ENCODE measurements around the gene KDM6A. TPM values are rescaled to one million over a fixed set of nuclear protein-coding genes. Genes with fewer than 3 reads are reported as not detected.
"Not testable (repeated sequence)": the region's sequence is repeated elsewhere in the genome, so short reads cannot be mapped to it uniquely, and the experiment has no call there.

KDM6A gene
- total RNA-seq, 1 experiment from 2014 or later, result 40.9 TPM

DNA sequence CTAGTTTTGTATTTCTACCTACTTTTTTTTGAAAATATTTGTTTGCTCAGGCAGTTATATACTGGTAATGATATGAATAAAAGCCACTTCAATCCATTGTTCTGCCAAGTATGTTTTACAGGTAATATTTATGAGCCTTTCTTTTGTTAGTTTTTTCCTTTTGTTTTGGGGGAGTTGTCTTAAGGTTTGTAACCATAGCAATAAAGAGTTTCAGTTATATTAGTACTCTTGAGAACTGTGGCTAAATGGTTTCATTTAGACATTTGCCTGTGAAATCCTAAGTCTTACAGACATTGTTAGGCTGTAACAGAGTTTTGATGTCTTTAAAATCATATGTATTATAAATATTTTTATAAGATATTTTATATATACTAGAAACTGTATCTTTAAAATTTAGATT, 177.6 kb downstream of the KDM6A start:
- no peaks in the 10 kb centered on the region for H3K27me3 ChIP-seq (replicated peaks; ENCODE audit: insufficient read depth, low read depth, low read length, poor library complexity)
- no peak for DNase-seq (ENCODE audit: low spot score)
- H3K4me3 ChIP-seq (ENCODE audit: low read depth, low read length, poor library complexity, severe bottlenecking), result no peak overlapping the region
- H3K36me3 ChIP-seq (ENCODE audit: insufficient read depth, low read length, poor library complexity, severe bottlenecking), result peaks cover 6% of the 10 kb centered on the region
- ChIA-PET POLR2A (ENCODE audit: low non-redundant PET) (no interaction called here), CTCF (no interaction called here)
- no TSS peak for BruUV-seq (replicated peaks)
- intact Hi-C loops (cut with micrococcal nuclease; ENCODE audit: unreplicated experiment), result no loop called here
- H3K9me3 ChIP-seq (ENCODE audit: low read depth, low read length, poor library complexity, severe bottlenecking), result no peaks in the 10 kb centered on the region
- peaks cover 6% of the 10 kb centered on the region for H3K4me1 ChIP-seq (ENCODE audit: insufficient read depth, low read length, poor library complexity, severe bottlenecking)
- TF ChIP-seq EZH2 (IDR thresholded peaks at IDR 0.05; ENCODE audit: borderline replicate concordance, low read depth, low read length, poor library complexity, severe bottlenecking), result no peak
- TF ChIP-seq, protein P1, sequence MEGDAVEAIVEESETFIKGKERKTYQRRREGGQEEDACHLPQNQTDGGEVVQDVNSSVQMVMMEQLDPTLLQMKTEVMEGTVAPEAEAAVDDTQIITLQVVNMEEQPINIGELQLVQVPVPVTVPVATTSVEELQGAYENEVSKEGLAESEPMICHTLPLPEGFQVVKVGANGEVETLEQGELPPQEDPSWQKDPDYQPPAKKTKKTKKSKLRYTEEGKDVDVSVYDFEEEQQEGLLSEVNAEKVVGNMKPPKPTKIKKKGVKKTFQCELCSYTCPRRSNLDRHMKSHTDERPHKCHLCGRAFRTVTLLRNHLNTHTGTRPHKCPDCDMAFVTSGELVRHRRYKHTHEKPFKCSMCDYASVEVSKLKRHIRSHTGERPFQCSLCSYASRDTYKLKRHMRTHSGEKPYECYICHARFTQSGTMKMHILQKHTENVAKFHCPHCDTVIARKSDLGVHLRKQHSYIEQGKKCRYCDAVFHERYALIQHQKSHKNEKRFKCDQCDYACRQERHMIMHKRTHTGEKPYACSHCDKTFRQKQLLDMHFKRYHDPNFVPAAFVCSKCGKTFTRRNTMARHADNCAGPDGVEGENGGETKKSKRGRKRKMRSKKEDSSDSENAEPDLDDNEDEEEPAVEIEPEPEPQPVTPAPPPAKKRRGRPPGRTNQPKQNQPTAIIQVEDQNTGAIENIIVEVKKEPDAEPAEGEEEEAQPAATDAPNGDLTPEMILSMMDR (conservative IDR thresholded peaks at IDR 0.05; ENCODE audit: low read depth, low read length), result no peak
- H3K27ac ChIP-seq (ENCODE audit: low read depth, low read length, poor library complexity, severe bottlenecking), result no peak overlapping the region

DNA sequence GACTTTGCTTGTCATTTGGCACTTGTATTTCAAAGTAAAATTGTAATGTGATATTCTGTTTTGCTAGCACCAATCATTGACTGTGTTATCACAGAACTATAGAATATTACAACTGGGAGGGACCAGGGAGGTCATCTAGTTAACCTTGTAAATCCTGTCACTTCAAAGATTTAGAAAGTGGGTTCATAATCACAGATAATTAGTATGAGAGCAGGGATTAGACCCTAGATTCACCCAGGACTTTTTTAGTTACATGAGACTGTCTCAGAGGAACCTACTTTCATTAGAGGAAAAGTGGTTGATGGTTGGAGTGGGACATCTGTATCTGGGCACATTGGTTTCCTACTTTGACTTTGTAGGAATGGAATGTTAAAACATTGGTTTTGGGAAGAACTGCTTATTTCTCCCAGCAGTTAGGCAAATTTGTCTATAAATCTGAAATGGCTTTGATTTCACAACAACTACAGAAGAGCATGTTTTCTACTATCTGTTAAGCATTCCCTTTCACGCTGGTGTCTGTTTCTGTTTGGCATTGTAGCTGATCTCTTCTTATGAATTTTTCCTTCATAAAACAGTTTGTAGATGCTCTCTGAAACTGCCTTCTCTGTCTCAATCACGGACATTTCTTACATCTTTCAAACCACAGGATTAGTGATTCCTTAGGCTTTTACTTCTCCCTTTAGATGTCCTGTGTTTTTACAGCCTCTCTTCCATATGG, 183.6 kb downstream of the KDM6A start:
- Histone ChIP-seq H3K4me3 (ENCODE audit: low read depth, low read length, poor library complexity, severe bottlenecking) (no peak overlapping the region), H3K4me1 (ENCODE audit: insufficient read depth, low read length, poor library complexity, severe bottlenecking) (peaks cover 11% of the 10 kb centered on the region), H3K9me3 (ENCODE audit: low read depth, low read length, poor library complexity, severe bottlenecking) (no peaks in the 10 kb centered on the region), H3K36me3 (ENCODE audit: insufficient read depth, low read length, poor library complexity, severe bottlenecking) (peaks cover 27% of the 10 kb centered on the region), H3K27me3 (replicated peaks; ENCODE audit: insufficient read depth, low read depth, low read length, poor library complexity) (no peaks in the 10 kb centered on the region), H3K27ac (ENCODE audit: low read depth, low read length, poor library complexity, severe bottlenecking) (no peak overlapping the region)
- intact Hi-C loops (cut with micrococcal nuclease; ENCODE audit: unreplicated experiment), result no loop called here
- no peak for DNase-seq (ENCODE audit: low spot score)
- ChIA-PET POLR2A (ENCODE audit: low non-redundant PET) (no interaction called here), CTCF (no interaction called here)
- no TSS peak for BruUV-seq (replicated peaks)
- no peak for TF ChIP-seq EZH2 (IDR thresholded peaks at IDR 0.05; ENCODE audit: borderline replicate concordance, low read depth, low read length, poor library complexity, severe bottlenecking)
- TF ChIP-seq, protein P1 (conservative IDR thresholded peaks at IDR 0.05; ENCODE audit: low read depth, low read length), result no peak

DNA sequence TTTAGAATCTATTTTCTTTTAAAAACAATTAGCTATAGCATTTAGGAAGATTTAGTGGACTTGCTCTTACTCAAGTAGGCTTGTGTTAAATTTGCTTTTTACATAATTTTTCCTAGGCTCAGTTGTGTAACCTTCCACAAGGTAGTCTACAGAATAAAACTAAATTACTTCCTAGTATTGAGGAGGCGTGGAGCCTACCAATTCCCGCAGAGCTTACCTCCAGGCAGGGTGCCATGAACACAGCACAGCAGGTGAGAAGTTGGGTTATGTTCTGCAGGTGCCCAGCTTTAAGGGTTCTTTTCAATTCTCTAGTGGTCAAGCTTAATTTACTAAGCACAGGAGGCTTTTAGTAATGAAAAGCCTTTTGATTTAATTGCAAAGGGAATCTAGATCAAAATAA, 186.9 kb downstream of the KDM6A start:
- DNase-seq (ENCODE audit: low spot score); intact Hi-C loops (cut with micrococcal nuclease; ENCODE audit: unreplicated experiment); H3K27ac ChIP-seq (ENCODE audit: low read depth, low read length, poor library complexity, severe bottlenecking); H3K4me3 ChIP-seq (ENCODE audit: low read depth, low read length, poor library complexity, severe bottlenecking); BruUV-seq (replicated peaks); H3K27me3 ChIP-seq (replicated peaks; ENCODE audit: insufficient read depth, low read depth, low read length, poor library complexity); H3K9me3 ChIP-seq (ENCODE audit: low read depth, low read length, poor library complexity, severe bottlenecking); CTCF ChIA-PET: not testable (repeated sequence)
- Histone ChIP-seq H3K36me3 (ENCODE audit: insufficient read depth, low read length, poor library complexity, severe bottlenecking) (peaks cover 46% of the 10 kb centered on the region), H3K4me1 (ENCODE audit: insufficient read depth, low read length, poor library complexity, severe bottlenecking) (peaks cover 11% of the 10 kb centered on the region)
- POLR2A ChIA-PET (ENCODE audit: low non-redundant PET), result interaction anchor here (0.6 kb wide), 1 partner anchor 66 kb away, joined by 25 read pairs; no protein-coding TSS in a partner anchor

All from A673 (cell line).